ENCODE data around the gene ZNF512B.
"Not testable (repeated sequence)": the region's sequence is repeated elsewhere in the genome, so short reads cannot be mapped to it uniquely, and the experiment has no call there.

ZNF512B gene

GRCh38 chr20:63929473-63929883, 40.3 kb downstream of the ZNF512B start:
- not testable (repeated sequence) for DNase-seq

GRCh38 chr20:63929071-63929470, 40.7 kb downstream of the ZNF512B start:
- no peak for DNase-seq

GRCh38 chr20:63926298-63926697, 43.4 kb downstream of the ZNF512B start:
- no peak for DNase-seq

GRCh38 chr20:63924241-63924640, 45.5 kb downstream of the ZNF512B start:
- no peak for DNase-seq

GRCh38 chr20:63923651-63924050, 46.1 kb downstream of the ZNF512B start:
- DNase-seq: no peak

GRCh38 chr20:63920226-63920625, 49.5 kb downstream of the ZNF512B start:
- DNase-seq: no peak

- DNase-seq: no peak
Observed at GRCh38 chr20:63919130-63919529, 50.6 kb downstream of the ZNF512B start.

- no peak for DNase-seq
Observed at GRCh38 chr20:63917811-63918210, 51.9 kb downstream of the ZNF512B start.

- DNase-seq: not testable (repeated sequence)
Observed at GRCh38 chr20:63916371-63916939, 53.3 kb downstream of the ZNF512B start.

- no peak for DNase-seq
Observed at GRCh38 chr20:63915471-63915870, 54.3 kb downstream of the ZNF512B start.

- no peak for DNase-seq
Observed at GRCh38 chr20:63913768-63914167, 56.0 kb downstream of the ZNF512B start.

- no peak for DNase-seq
Observed at GRCh38 chr20:63911176-63911575, 58.6 kb downstream of the ZNF512B start.

- no peak for DNase-seq
Observed at GRCh38 chr20:63908008-63908682, 61.6 kb downstream of the ZNF512B start.
